GM23338 (cell line): Measurements from ENCODE around the gene DLX2.

ENCODE experiments used
- EZH2 ChIP-seq: fragments of 200-600 bp; sonication (generic); IDR thresholded peaks from one replicate; pipeline ENCODE4 v1.8.0; 2017; ENCODE audit warnings: antibody characterized with exemption, mild to moderate bottlenecking, low read depth; ENCODE audit not compliant: unreplicated experiment
- EZH2phosphoT487 ChIP-seq: fragments of 200-600 bp; sonication (generic); IDR thresholded peaks from one replicate; pipeline ENCODE4 v1.8.1; 2018; ENCODE audit warnings: antibody characterized with exemption; ENCODE audit not compliant: unreplicated experiment
- JUNB ChIP-seq: IDR thresholded peaks from one replicate; pipeline ENCODE4 v1.6.1; 2016; ENCODE audit warnings: antibody characterized with exemption; ENCODE audit not compliant: unreplicated experiment
- POLR2AphosphoS5 ChIP-seq: IDR thresholded peaks from 2 replicates; pipeline ENCODE4 v1.6.1; 2016; ENCODE audit warnings: antibody characterized with exemption, low read depth
- TF ChIP-seq, protein P1 (sequence below), 2 experiments: fragments of 200-600 bp in 1 of 2; sonication (generic) in 1 of 2; conservative IDR thresholded peaks; 2 replicates each; pipeline versions ENCODE4 v1.5.1 to v1.6.1; 2016 to 2017; ENCODE audit warnings: antibody characterized with exemption in 2 of 2, low read depth in 2 of 2, mild to moderate bottlenecking in 2 of 2, moderate library complexity in 1 of 2
- TF ChIP-seq, protein P2 (sequence below): IDR thresholded peaks from one replicate; pipeline ENCODE4 v1.6.1; 2018; ENCODE audit warnings: antibody characterized with exemption; ENCODE audit not compliant: unreplicated experiment

DNA sequence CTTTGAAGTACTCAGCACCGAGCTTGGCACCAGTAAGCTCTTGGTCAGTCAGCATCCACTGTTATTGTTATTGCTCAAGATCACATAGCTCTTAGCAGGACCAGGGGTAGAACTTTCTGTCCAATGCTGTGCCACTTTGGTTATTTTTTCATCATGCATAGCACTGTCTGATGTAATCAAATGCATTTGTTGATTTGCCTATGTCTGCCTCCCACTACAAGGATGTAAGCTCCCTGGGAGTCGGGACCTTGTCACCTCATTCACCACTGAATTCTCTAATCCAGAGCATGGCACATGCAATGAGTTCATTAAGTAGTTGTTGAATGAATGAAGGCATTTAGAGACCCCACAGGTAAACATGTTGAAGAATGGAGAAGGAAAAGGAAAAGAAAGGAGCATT, 46.4 kb downstream of the DLX2 start:
- TF ChIP-seq, protein P1, sequence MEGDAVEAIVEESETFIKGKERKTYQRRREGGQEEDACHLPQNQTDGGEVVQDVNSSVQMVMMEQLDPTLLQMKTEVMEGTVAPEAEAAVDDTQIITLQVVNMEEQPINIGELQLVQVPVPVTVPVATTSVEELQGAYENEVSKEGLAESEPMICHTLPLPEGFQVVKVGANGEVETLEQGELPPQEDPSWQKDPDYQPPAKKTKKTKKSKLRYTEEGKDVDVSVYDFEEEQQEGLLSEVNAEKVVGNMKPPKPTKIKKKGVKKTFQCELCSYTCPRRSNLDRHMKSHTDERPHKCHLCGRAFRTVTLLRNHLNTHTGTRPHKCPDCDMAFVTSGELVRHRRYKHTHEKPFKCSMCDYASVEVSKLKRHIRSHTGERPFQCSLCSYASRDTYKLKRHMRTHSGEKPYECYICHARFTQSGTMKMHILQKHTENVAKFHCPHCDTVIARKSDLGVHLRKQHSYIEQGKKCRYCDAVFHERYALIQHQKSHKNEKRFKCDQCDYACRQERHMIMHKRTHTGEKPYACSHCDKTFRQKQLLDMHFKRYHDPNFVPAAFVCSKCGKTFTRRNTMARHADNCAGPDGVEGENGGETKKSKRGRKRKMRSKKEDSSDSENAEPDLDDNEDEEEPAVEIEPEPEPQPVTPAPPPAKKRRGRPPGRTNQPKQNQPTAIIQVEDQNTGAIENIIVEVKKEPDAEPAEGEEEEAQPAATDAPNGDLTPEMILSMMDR (conservative IDR thresholded peaks at IDR 0.05; ENCODE audit: low read depth in 2 of 2) = no peak
- TF ChIP-seq EZH2 (no peak), EZH2phosphoT487 (no peak), JUNB (no peak), POLR2AphosphoS5 (no peak)
- TF ChIP-seq, protein P2, sequence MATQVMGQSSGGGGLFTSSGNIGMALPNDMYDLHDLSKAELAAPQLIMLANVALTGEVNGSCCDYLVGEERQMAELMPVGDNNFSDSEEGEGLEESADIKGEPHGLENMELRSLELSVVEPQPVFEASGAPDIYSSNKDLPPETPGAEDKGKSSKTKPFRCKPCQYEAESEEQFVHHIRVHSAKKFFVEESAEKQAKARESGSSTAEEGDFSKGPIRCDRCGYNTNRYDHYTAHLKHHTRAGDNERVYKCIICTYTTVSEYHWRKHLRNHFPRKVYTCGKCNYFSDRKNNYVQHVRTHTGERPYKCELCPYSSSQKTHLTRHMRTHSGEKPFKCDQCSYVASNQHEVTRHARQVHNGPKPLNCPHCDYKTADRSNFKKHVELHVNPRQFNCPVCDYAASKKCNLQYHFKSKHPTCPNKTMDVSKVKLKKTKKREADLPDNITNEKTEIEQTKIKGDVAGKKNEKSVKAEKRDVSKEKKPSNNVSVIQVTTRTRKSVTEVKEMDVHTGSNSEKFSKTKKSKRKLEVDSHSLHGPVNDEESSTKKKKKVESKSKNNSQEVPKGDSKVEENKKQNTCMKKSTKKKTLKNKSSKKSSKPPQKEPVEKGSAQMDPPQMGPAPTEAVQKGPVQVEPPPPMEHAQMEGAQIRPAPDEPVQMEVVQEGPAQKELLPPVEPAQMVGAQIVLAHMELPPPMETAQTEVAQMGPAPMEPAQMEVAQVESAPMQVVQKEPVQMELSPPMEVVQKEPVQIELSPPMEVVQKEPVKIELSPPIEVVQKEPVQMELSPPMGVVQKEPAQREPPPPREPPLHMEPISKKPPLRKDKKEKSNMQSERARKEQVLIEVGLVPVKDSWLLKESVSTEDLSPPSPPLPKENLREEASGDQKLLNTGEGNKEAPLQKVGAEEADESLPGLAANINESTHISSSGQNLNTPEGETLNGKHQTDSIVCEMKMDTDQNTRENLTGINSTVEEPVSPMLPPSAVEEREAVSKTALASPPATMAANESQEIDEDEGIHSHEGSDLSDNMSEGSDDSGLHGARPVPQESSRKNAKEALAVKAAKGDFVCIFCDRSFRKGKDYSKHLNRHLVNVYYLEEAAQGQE = no peak
